ENCODE measurements around the gene TRAPPC11. TPM values are rescaled to one million over a fixed set of nuclear protein-coding genes. Genes with fewer than 3 reads are reported as not detected.

TRAPPC11 gene
- total and polyA plus RNA-seq, 2 experiments from 2014 or later: 15.0 to 42.7 TPM

GRCh38 chr4:183639291-183639690 lies 19.8 kb upstream of the TRAPPC11 start:
- H3K4me1 ChIP-seq (ENCODE audit: insufficient read depth): peaks cover 26% of the 10 kb centered on the region
- TF ChIP-seq POLR2AphosphoS5 (IDR thresholded peaks at IDR 0.05; ENCODE audit: low read depth): no peak
- no peak for TF ChIP-seq JUNB (IDR thresholded peaks at IDR 0.05; ENCODE audit: unreplicated experiment)
- TF ChIP-seq EZH2 (IDR thresholded peaks at IDR 0.05; ENCODE audit: low read depth, unreplicated experiment): no peak
- TF ChIP-seq ZNF114 (CRISPR knock-in tag; IDR thresholded peaks at IDR 0.05): no peak
- TF ChIP-seq ZNF331 (CRISPR knock-in tag; IDR thresholded peaks at IDR 0.05; ENCODE audit: low read depth): no peak
- TF ChIP-seq ZNF462 (CRISPR knock-in tag; IDR thresholded peaks at IDR 0.05): no peak
- no peak for TF ChIP-seq EZH2phosphoT487 (IDR thresholded peaks at IDR 0.05; ENCODE audit: unreplicated experiment)
- no peak for TF ChIP-seq CTCF (conservative IDR thresholded peaks at IDR 0.05; ENCODE audit: low read depth in 2 of 2)
- no peak for TF ChIP-seq CREB1 (CRISPR knock-in tag; IDR thresholded peaks at IDR 0.05; ENCODE audit: low read depth)
- no peak for TF ChIP-seq REST (IDR thresholded peaks at IDR 0.05; ENCODE audit: unreplicated experiment)
- H3K9me2 ChIP-seq (ENCODE audit: insufficient read depth): no peaks in the 10 kb centered on the region
- no peak overlapping the region for H3K4me3 ChIP-seq
- H3K27ac Mint-ChIP-seq: no peak overlapping the region
- H3K36me3 ChIP-seq (ENCODE audit: insufficient read depth): no peaks in the 10 kb centered on the region
- no peak overlapping the region for H3K4me3 Mint-ChIP-seq
- no peak for DNase-seq (ENCODE audit: low spot score)
- H4K20me1 ChIP-seq (replicated peaks; ENCODE audit: insufficient read depth): no peaks in the 10 kb centered on the region
- H3K79me2 ChIP-seq (replicated peaks; ENCODE audit: insufficient read depth): no peaks in the 10 kb centered on the region
- no peak for ATAC-seq
- no peak overlapping the region for H3K27ac ChIP-seq (ENCODE audit: low read depth)
- H3K4me1 Mint-ChIP-seq: peaks cover 24% of the 10 kb centered on the region
- peaks cover 13% of the 10 kb centered on the region; the same call in 2 of the 3 replicates for H3K36me3 Mint-ChIP-seq (ENCODE audit: low read depth)
- H3K27me3 Mint-ChIP-seq (ENCODE audit: insufficient read depth, low read depth, poor library complexity): no peaks in the 10 kb centered on the region
- H3K27me3 ChIP-seq (ENCODE audit: insufficient read depth): peaks cover 3% of the 10 kb centered on the region; the same call in 1 of the 2 replicates
- no peak overlapping the region for H3K4me2 ChIP-seq
- H3F3A ChIP-seq (replicated peaks; ENCODE audit: low read depth): no peaks in the 10 kb centered on the region; the same call in 1 of the 2 replicates
- no peaks in the 10 kb centered on the region for H3K9me3 Mint-ChIP-seq
- H2AFZ ChIP-seq: no peak overlapping the region

Data from GM23338 (cell line).